Vagina (tissue), 2 donors: ENCODE data around the gene TRIM13. TPM values are rescaled to one million over a fixed set of nuclear protein-coding genes. Genes with fewer than 3 reads are reported as not detected.

Experiments
- DNase-seq, 2 donors: peaks; one replicate each; pipeline ENCODE4 v3.0.0-alpha.2; 2017; ENCODE audit errors: extremely low spot score in 2 of 2
- H3K27ac ChIP-seq: fragments of 200-600 bp; sonication (generic); one replicate; pipeline ENCODE4 v1.5.1; 2019
- H3K27me3 ChIP-seq: fragments of 200-600 bp; sonication (generic); one replicate; pipeline ENCODE4 v1.5.1; 2019
- H3K36me3 ChIP-seq, 2 donors: fragments of 200-600 bp; sonication (generic); one replicate each; pipeline ENCODE4 v1.5.1; 2017 to 2019
- H3K4me1 ChIP-seq: fragments of 200-600 bp; sonication (generic); one replicate; pipeline ENCODE4 v1.5.1; 2019
- H3K4me3 ChIP-seq, 2 donors: fragments of 200-600 bp; sonication (generic); 1 replicate in 1 of 2; 2 replicates in 1 of 2; pipeline ENCODE4 v1.5.1; 2016 to 2019
- H3K9me3 ChIP-seq: fragments of 200-600 bp; sonication (generic); one replicate; pipeline ENCODE4 v1.5.1; 2019
- POLR2A ChIP-seq, 2 donors: fragments of 450-650 bp; IDR thresholded peaks; one replicate each; pipeline ENCODE4 v1.6.1; 2017; ENCODE audit warnings: antibody characterized with exemption in 2 of 2, mild to moderate bottlenecking in 2 of 2, moderate library complexity in 2 of 2
- POLR2AphosphoS5 ChIP-seq, 2 donors: sonication (generic); formaldehyde crosslinking; IDR thresholded peaks; one replicate each; pipeline ENCODE4 v1.9.0; 2017; ENCODE audit warnings: antibody characterized with exemption in 2 of 2, mild to moderate bottlenecking in 2 of 2, low read depth in 1 of 2; ENCODE audit not compliant: insufficient read depth in 1 of 2
- intact Hi-C: fragments of 100-400 bp; cut with DNase I; formaldehyde crosslinking; loops from one replicate; pipeline ENCODE4 v1.15.1; 2023
- total RNA-seq: library from RNA; depleted of rRNA; stranded (reverse); fragments of >200 nt; gene quantifications from one replicate; pipeline ENCODE4 v1.2.3, GENCODE V29; 2016
- TF ChIP-seq, protein P1 (sequence below), 3 experiments: fragments of 450-650 bp in 2 of 3; fragments of 200-600 bp in 1 of 3; sonication (generic) in 1 of 3; IDR thresholded peaks; one replicate each; pipeline ENCODE4 v1.5.1; 2017 to 2019; ENCODE audit warnings: antibody characterized with exemption in 3 of 3, mild to moderate bottlenecking in 2 of 3, moderate library complexity in 2 of 3

TRIM13 gene
- total RNA-seq, 1 donor from 2014 or later = 12.3 TPM

DNA sequence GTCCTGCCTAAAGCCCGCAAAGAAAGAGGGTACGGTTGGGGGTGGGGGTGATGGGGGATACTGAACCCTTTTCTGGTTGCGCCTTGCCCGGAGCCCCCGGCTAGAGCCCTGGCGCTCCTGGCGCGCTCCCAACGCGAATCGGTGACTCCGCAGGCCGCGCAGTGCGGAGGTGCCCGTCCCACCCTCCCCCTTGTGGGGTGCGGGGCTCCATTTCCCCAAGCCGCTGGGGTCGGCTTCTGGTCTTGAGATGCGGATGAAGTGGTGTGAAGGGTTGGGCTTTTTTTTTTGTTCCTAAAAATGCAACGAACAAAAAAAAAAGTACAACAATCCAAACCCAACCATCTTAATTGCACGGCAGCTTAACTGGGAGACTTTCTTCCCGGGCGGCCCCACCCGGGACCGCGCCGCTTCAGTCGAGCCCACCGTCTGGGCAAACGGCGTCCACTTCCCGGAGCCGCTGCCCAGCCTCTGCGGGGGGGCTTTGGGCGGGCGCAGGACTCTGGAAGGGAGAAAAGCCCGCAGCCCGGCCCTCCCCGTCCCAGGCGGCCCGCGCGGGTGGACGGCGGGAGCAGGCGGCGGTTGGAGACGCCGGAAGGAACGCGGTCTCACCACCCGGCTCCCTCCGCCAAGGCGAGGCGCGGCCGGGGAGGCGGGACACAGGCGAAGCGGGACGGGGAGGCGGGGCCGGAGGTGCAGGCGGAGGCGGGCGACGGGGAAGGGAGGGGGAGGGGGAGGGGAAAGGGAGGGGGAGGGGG is 504 bp upstream of the TRIM13 start:
- H3K27me3 ChIP-seq = no peaks in the 10 kb centered on the region
- peak in 1 of 2 donors; percentile 91 for DNase-seq
- peaks cover 39% of the 10 kb centered on the region for H3K4me1 ChIP-seq
- H3K36me3 ChIP-seq = peaks cover 0 to 6% of the 10 kb centered on the region in 2 donors
- TF ChIP-seq POLR2AphosphoS5 (IDR thresholded peaks at IDR 0.05; ENCODE audit: insufficient read depth in 1 of 2, low read depth in 1 of 2) (peak in 1 of 2 donors; percentile 68), POLR2A (IDR thresholded peaks at IDR 0.05) (peak in 1 of 2 donors; percentile 68)
- TF ChIP-seq, protein P1, sequence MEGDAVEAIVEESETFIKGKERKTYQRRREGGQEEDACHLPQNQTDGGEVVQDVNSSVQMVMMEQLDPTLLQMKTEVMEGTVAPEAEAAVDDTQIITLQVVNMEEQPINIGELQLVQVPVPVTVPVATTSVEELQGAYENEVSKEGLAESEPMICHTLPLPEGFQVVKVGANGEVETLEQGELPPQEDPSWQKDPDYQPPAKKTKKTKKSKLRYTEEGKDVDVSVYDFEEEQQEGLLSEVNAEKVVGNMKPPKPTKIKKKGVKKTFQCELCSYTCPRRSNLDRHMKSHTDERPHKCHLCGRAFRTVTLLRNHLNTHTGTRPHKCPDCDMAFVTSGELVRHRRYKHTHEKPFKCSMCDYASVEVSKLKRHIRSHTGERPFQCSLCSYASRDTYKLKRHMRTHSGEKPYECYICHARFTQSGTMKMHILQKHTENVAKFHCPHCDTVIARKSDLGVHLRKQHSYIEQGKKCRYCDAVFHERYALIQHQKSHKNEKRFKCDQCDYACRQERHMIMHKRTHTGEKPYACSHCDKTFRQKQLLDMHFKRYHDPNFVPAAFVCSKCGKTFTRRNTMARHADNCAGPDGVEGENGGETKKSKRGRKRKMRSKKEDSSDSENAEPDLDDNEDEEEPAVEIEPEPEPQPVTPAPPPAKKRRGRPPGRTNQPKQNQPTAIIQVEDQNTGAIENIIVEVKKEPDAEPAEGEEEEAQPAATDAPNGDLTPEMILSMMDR (IDR thresholded peaks at IDR 0.05) = no peak
- peak overlapping the region; percentile 65 to 69 for H3K4me3 ChIP-seq
- peak overlapping the region; percentile 92 for H3K27ac ChIP-seq
- intact Hi-C loops = loop anchor here (2.0 kb wide), 1 partner anchor 128 kb away; no protein-coding TSS in a partner anchor
- no peaks in the 10 kb centered on the region for H3K9me3 ChIP-seq

DNA sequence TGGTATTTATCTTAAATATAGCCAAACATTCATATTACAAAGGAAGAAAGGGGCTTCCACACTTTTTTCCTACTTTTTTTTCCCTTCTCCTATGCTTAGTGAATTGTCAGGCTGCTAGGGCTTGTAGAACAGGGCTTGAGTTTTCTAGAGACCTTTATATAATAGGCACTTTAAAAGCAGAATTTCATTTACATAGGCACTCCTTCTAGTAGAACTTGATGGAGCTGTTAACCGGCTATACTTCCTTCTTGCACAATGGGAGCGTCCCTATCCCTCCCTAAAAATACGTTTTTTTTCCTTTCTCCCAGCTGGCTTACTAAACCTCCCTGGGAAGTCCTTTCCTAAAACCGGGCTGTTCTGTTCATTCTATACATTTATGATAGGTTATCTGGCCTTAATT is 1.1 kb downstream of the TRIM13 start:
- no peak for DNase-seq
- H3K27me3 ChIP-seq = no peaks in the 10 kb centered on the region
- H3K9me3 ChIP-seq = no peaks in the 10 kb centered on the region
- peaks cover 55% of the 10 kb centered on the region for H3K4me1 ChIP-seq
- TF ChIP-seq POLR2A (IDR thresholded peaks at IDR 0.05) (no peak), POLR2AphosphoS5 (IDR thresholded peaks at IDR 0.05; ENCODE audit: insufficient read depth in 1 of 2, low read depth in 1 of 2) (no peak)
- TF ChIP-seq, protein P1 (IDR thresholded peaks at IDR 0.05) = no peak
- intact Hi-C loops = loop anchor here (2.0 kb wide), 1 partner anchor 127 kb away; no protein-coding TSS in a partner anchor
- peak overlapping the region; percentile 92 for H3K27ac ChIP-seq
- H3K36me3 ChIP-seq = peaks cover 0 to 9% of the 10 kb centered on the region in 2 donors
- peak overlapping the region; percentile 65 to 88 for H3K4me3 ChIP-seq

DNA sequence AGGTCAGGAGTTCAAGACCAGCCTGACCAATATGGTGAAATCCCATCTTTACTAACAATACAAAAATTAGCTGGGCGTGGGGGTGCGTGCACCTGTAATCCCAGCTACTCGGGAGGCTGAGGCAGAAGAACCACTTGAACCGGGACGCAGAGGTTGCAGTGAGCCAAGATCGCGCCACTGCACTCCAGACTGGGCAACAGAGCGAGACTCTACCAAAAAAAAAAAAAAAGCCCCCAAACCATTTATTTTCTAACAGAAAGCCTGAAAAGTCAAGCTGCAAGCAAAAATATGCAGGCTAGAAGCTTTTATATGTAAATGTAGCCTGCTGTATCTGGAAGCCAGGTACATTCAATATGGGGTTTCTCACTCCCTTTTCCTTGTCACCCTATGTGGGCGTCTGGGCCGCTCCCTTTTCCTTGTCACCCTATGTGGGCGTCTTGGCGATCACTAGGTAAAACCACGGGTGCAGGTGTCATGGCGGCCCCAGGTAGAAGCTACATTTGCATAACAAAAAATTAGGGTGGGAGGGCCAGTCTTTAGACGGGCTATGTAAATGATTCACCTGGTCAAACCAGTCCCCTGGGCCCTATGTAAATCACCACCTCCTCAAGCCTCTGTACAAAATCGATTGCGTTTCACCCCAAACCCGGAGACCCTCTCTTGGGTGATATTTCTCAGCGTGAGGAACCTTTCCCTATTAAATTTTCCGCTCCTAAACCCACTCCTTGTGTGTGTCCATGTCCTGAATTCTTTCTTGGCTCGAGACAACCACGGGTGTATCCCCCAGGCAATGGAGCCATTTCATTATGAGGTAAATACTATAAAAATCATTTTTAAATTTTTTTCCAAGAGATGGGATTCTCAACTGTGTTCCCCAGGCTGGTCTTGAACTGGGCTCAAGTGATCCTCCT is 2.1 kb downstream of the TRIM13 start:
- no peaks in the 10 kb centered on the region for H3K9me3 ChIP-seq
- H3K27ac ChIP-seq = peak overlapping the region; percentile 21
- intact Hi-C loops = no loop called here
- no peak for TF ChIP-seq POLR2AphosphoS5 (IDR thresholded peaks at IDR 0.05; ENCODE audit: insufficient read depth in 1 of 2, low read depth in 1 of 2)
- TF ChIP-seq, protein P1 (IDR thresholded peaks at IDR 0.05) = no peak
- DNase-seq = no peak
- peaks cover 0 to 10% of the 10 kb centered on the region in 2 donors for H3K36me3 ChIP-seq
- peak overlapping the region in 1 of 2 donors; percentile 88 for H3K4me3 ChIP-seq
- no peaks in the 10 kb centered on the region for H3K27me3 ChIP-seq
- peaks cover 63% of the 10 kb centered on the region for H3K4me1 ChIP-seq

DNA sequence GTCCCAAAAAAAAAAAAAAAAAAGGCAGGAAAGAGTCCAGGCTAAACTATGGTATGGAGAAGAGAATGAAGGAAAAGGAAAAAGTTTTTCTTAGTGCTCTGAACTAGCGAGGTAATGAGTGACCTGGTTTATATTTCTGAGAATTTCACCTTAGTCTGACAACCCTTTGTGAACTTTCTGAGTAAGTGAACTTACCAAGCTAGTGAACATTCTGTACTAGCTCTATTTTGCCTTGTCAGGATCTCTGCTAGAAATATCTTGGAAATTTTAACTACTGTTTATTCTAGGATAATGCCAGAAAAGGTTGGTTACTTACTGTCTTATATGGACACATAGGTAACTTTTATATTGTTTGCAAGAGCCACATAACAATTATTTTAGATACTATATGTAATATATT is 4.4 kb downstream of the TRIM13 start:
- TF ChIP-seq POLR2A (IDR thresholded peaks at IDR 0.05) = no peak
- TF ChIP-seq, protein P1 (IDR thresholded peaks at IDR 0.05) = no peak
- TF ChIP-seq POLR2AphosphoS5 (IDR thresholded peaks at IDR 0.05; ENCODE audit: insufficient read depth in 1 of 2, low read depth in 1 of 2) = no peak
- H3K4me1 ChIP-seq = peaks cover 68% of the 10 kb centered on the region
- no peaks in the 10 kb centered on the region for H3K27me3 ChIP-seq
- no peaks in the 10 kb centered on the region for H3K9me3 ChIP-seq
- H3K27ac ChIP-seq = no peak overlapping the region
- no peak overlapping the region for H3K4me3 ChIP-seq
- intact Hi-C loops = no loop called here
- peaks cover 0 to 10% of the 10 kb centered on the region in 2 donors for H3K36me3 ChIP-seq
- no peak for DNase-seq
